Liver (tissue), 3 donors: ENCODE measurements around the gene PON2.

ENCODE experiments used
- CTCF ChIP-seq: fragments of 150-350 bp; IDR thresholded peaks from 2 replicates; pipeline ENCODE4 v1.5.1; 2017; ENCODE audit warnings: improper control_type of control experiment, low read depth, low read length; ENCODE audit not compliant: missing input control
- EGR1 ChIP-seq, 2 donors: IDR thresholded peaks; 2 replicates each; pipeline ENCODE4 v1.6.1; 2016 to 2018; ENCODE audit warnings: antibody characterized with exemption in 2 of 2, low read depth in 2 of 2
- MAX ChIP-seq: IDR thresholded peaks from 2 replicates; pipeline ENCODE4 v1.6.1; 2016; ENCODE audit warnings: antibody characterized with exemption
- TAF1 ChIP-seq: conservative IDR thresholded peaks from 2 replicates; pipeline ENCODE4 v1.6.1; 2016; ENCODE audit warnings: antibody characterized with exemption, mild to moderate bottlenecking
- YY1 ChIP-seq: IDR thresholded peaks from 2 replicates; pipeline ENCODE4 v1.6.1; 2016; ENCODE audit warnings: antibody characterized with exemption, mild to moderate bottlenecking
- donor health status: healthy.
- donor health status: healthy.

- TF ChIP-seq CTCF: no peak
- TF ChIP-seq YY1: no peak
- TF ChIP-seq EGR1 (IDR thresholded peaks at IDR 0.05; ENCODE audit: low read depth in 2 of 2): no peak
- no peak for TF ChIP-seq MAX
- TF ChIP-seq TAF1: no peak
Measured at GRCh38 chr7:95467912-95468607, 33.2 kb upstream of the PON2 start.
